HepG2 (cell line): Measurements from ENCODE around the gene H3-3A. TPM values are rescaled to one million over a fixed set of nuclear protein-coding genes. Genes with fewer than 3 reads are reported as not detected.

ENCODE experiments used
- ATF2 ChIP-seq: sonication (generic); formaldehyde crosslinking; IDR thresholded peaks from 2 replicates; pipeline ENCODE4 v1.4.0; 2020; ENCODE audit warnings: missing genetic modification reagents
- CENPX ChIP-seq: sonication (generic); formaldehyde crosslinking; IDR thresholded peaks from 2 replicates; pipeline ENCODE4 v1.9.0; 2021; ENCODE audit warnings: mild to moderate bottlenecking, missing genetic modification reagents, moderate library complexity
- CREBL2 ChIP-seq: sonication (generic); formaldehyde crosslinking; IDR thresholded peaks from 2 replicates; pipeline ENCODE4 v1.8.1; 2023; ENCODE audit warnings: missing genetic modification reagents, mild to moderate bottlenecking, borderline replicate concordance
- EP300 ChIP-seq, 3 experiments: sonication (generic) in 1 of 3; formaldehyde crosslinking in 1 of 3; IDR thresholded peaks; 2 replicates each; pipeline versions ENCODE4 v1.5.1 to v1.6.1; 2011 to 2020; ENCODE audit warnings: low read depth in 2 of 3, low read length in 2 of 3, borderline replicate concordance in 1 of 3, improper control_type of control experiment in 1 of 3, mild to moderate bottlenecking in 1 of 3, missing genetic modification reagents in 1 of 3, moderate library complexity in 1 of 3
- GLI4 ChIP-seq: sonication (generic); formaldehyde crosslinking; IDR thresholded peaks from 2 replicates; pipeline ENCODE4 v1.5.1; 2020; ENCODE audit warnings: missing genetic modification reagents, mild to moderate bottlenecking, moderate library complexity, borderline replicate concordance
- JUNB ChIP-seq: sonication (generic); formaldehyde crosslinking; IDR thresholded peaks from 2 replicates; pipeline ENCODE4 v1.8.0; 2022; ENCODE audit warnings: missing genetic modification reagents, mild to moderate bottlenecking, borderline replicate concordance
- NFE2L1 ChIP-seq: sonication (generic); formaldehyde crosslinking; IDR thresholded peaks from 2 replicates; pipeline ENCODE4 v1.4.0; 2020; ENCODE audit warnings: missing genetic modification reagents, mild to moderate bottlenecking, borderline replicate concordance
- NR3C1 ChIP-seq: sonication (generic); formaldehyde crosslinking; IDR thresholded peaks from 2 replicates; pipeline ENCODE4 v1.4.0; 2020; ENCODE audit warnings: missing genetic modification reagents
- XRCC5 ChIP-seq: fragments of 200-400 bp; formaldehyde crosslinking; optimal IDR thresholded peaks from 2 replicates; pipeline ENCODE3; 2017; ENCODE audit warnings: mild to moderate bottlenecking, low read length
- ZNF10 ChIP-seq: sonication (generic); formaldehyde crosslinking; IDR thresholded peaks from 2 replicates; pipeline ENCODE4 v1.4.0; 2020; ENCODE audit warnings: mild to moderate bottlenecking, low read depth, missing genetic modification reagents, borderline replicate concordance
- ZNF256 ChIP-seq: sonication (generic); formaldehyde crosslinking; conservative IDR thresholded peaks from 2 replicates; pipeline ENCODE4 v1.4.0; 2020; ENCODE audit warnings: missing genetic modification reagents
- ZNF274 ChIP-seq: sonication (generic); formaldehyde crosslinking; IDR thresholded peaks from 2 replicates; pipeline ENCODE4 v1.5.1; 2020; ENCODE audit warnings: mild to moderate bottlenecking, missing genetic modification reagents
- ZNF30 ChIP-seq: sonication (generic); formaldehyde crosslinking; IDR thresholded peaks from 2 replicates; pipeline ENCODE4 v1.5.0; 2020; ENCODE audit warnings: mild to moderate bottlenecking, missing genetic modification reagents
- ZNF460 ChIP-seq: sonication (generic); formaldehyde crosslinking; IDR thresholded peaks from 2 replicates; pipeline ENCODE4 v1.5.1; 2020; ENCODE audit warnings: missing genetic modification reagents, mild to moderate bottlenecking, borderline replicate concordance
- ZNF639 ChIP-seq: conservative IDR thresholded peaks from 2 replicates; pipeline ENCODE4 v1.6.1; 2018; ENCODE audit warnings: missing genetic modification reagents
- ZNF646 ChIP-seq: sonication (generic); formaldehyde crosslinking; IDR thresholded peaks from 2 replicates; pipeline ENCODE4 v1.9.0; 2021; ENCODE audit warnings: mild to moderate bottlenecking, missing genetic modification reagents
- ZNF746 ChIP-seq: sonication (generic); formaldehyde crosslinking; IDR thresholded peaks from 2 replicates; pipeline ENCODE4 v1.8.0; 2022; ENCODE audit warnings: mild to moderate bottlenecking, missing genetic modification reagents
- ZNF839 ChIP-seq: sonication (generic); formaldehyde crosslinking; IDR thresholded peaks from 2 replicates; pipeline ENCODE4 v1.4.0; 2020; ENCODE audit warnings: missing genetic modification reagents, mild to moderate bottlenecking, borderline replicate concordance
- polyA plus RNA-seq, 8 experiments: library from polyadenylated mRNA; depleted of rRNA in 3 of 8; stranded (reverse) in 7 of 8; unstranded in 1 of 8; fragments of >200 nt; fragmentation: Illumina TruSeq in 4 of 8; extraction: Trizol in 4 of 8; gene quantifications; 2 replicates each; pipeline versions ENCODE4 v1.2.1 to v1.2.3, GENCODE V29; 2011 to 2016; ENCODE audit warnings: low read depth in 4 of 8, missing spikeins in 1 of 8, mixed read lengths in 1 of 8; ENCODE audit not compliant: insufficient read depth in 1 of 8
- total RNA-seq, 5 experiments: library from RNA; depleted of rRNA; stranded (reverse); fragments of >200 nt; fragmentation: Illumina TruSeq; extraction: Trizol; gene quantifications; 2 replicates each; pipeline ENCODE4 v1.2.3, GENCODE V29; 2016; ENCODE audit warnings: low read depth in 1 of 5

H3-3A gene
- total and polyA plus RNA-seq, 2 of the 13 experiments (the other 11 are each of a cell fraction or from before 2014, with no cell fraction given), result 221 to 320 TPM

GRCh38 chr1:226083302-226084101 is 21.0 kb downstream of the H3-3A start (continued):
- TF ChIP-seq ZNF646 (CRISPR knock-in tag) (0 out of 2 replicates have a peak, but pooled peaks have one; percentile 11), ZNF746 (CRISPR knock-in tag) (no peak), ZNF256 (CRISPR knock-in tag) (no peak), ZNF30 (CRISPR knock-in tag) (no peak), GLI4 (CRISPR knock-in tag) (no peak; the same call in 1 of the 2 replicates), ZNF839 (CRISPR knock-in tag) (no peak), ZNF10 (CRISPR knock-in tag) (no peak), NFE2L1 (0 out of 2 replicates have a peak, but pooled peaks have one; percentile 11), ZNF639 (CRISPR knock-in tag) (no peak), ATF2 (CRISPR knock-in tag) (no peak), ZNF274 (CRISPR knock-in tag) (no peak; the same call in 1 of the 2 replicates), JUNB (CRISPR knock-in tag) (no peak; the same call in 1 of the 2 replicates), ZNF460 (CRISPR knock-in tag) (peak; percentile 6; the same call in 1 of the 2 replicates), EP300 (IDR thresholded peaks at IDR 0.05; ENCODE audit: low read depth in 2 of 2, low read length in 2 of 2) (no peak), EP300 (CRISPR knock-in tag; IDR thresholded peaks at IDR 0.05; ENCODE audit: borderline replicate concordance) (no peak), CREBL2 (no peak), CENPX (CRISPR knock-in tag) (no peak), XRCC5 (peak; percentile 38), NR3C1 (no peak)
